CD4-positive, CD25-positive, alpha-beta regulatory T cell (primary cell): ENCODE measurements around the gene PRSS38. TPM values are rescaled to one million over a fixed set of nuclear protein-coding genes. Genes with fewer than 3 reads are reported as not detected.
"Not testable (repeated sequence)": the region's sequence is repeated elsewhere in the genome, so short reads cannot be mapped to it uniquely, and the experiment has no call there.

Experiments
- ATAC-seq, 2 donors: fragments of 150-1000 bp; cut with Tn5 transposase; one replicate each; pipeline ENCODE4 v1.10.0; 2021; ENCODE audit warnings: low read depth in 2 of 2, moderate number of reproducible peaks in 2 of 2, moderate library complexity in 1 of 2
- DNase-seq, 3 donors: peaks; one replicate each; pipeline versions ENCODE4 v3.0.0 to v3.0.0-alpha.2; 2012 to 2022; ENCODE audit warnings: mixed read lengths in 1 of 3
- H3K27ac ChIP-seq: one replicate; pipeline ENCODE4 v1.7.0; 2013; ENCODE audit warnings: mild to moderate bottlenecking, low read length; ENCODE audit not compliant: insufficient read depth, poor library complexity, severe bottlenecking
- H3K27me3 ChIP-seq: one replicate; pipeline ENCODE4 v1.7.0; 2013; ENCODE audit warnings: low read length; ENCODE audit not compliant: control insufficient read depth, insufficient read depth
- H3K36me3 ChIP-seq: one replicate; pipeline ENCODE4 v1.7.0; 2013; ENCODE audit warnings: mild to moderate bottlenecking, low read length, moderate library complexity; ENCODE audit not compliant: control insufficient read depth, insufficient read depth
- H3K4me1 ChIP-seq: 2 replicates; pipeline ENCODE4 v1.7.0; 2013; ENCODE audit warnings: mild to moderate bottlenecking, low read length; ENCODE audit not compliant: insufficient read depth, control insufficient read depth, poor library complexity, severe bottlenecking
- H3K4me3 ChIP-seq: one replicate; pipeline ENCODE4 v1.7.0; 2013; ENCODE audit warnings: low read depth, mild to moderate bottlenecking, low read length, moderate library complexity
- H3K9me3 ChIP-seq, 2 experiments: 1 replicate in 1 of 2; 2 replicates in 1 of 2; pipeline ENCODE4 v1.7.0; 2013; ENCODE audit warnings: low read length in 2 of 2, mild to moderate bottlenecking in 1 of 2, moderate library complexity in 1 of 2; ENCODE audit not compliant: control insufficient read depth in 2 of 2
- H3K27ac Mint-ChIP-seq, 3 donors: one replicate each; pipeline ENCODE4 v1.8.0; 2020 to 2022; ENCODE audit warnings: mild to moderate bottlenecking in 3 of 3, mixed read lengths in 3 of 3, moderate library complexity in 2 of 3
- H3K27me3 Mint-ChIP-seq: one replicate; pipeline ENCODE4 v1.8.0; 2022; ENCODE audit warnings: mild to moderate bottlenecking, mixed read lengths
- H3K36me3 Mint-ChIP-seq: one replicate; pipeline ENCODE4 v1.8.0; 2020; ENCODE audit warnings: mixed read lengths
- H3K4me1 Mint-ChIP-seq, 4 donors: one replicate each; pipeline ENCODE4 v1.8.0; 2020 to 2022; ENCODE audit warnings: mixed read lengths in 4 of 4, mild to moderate bottlenecking in 1 of 4
- H3K4me3 Mint-ChIP-seq, 4 donors: one replicate each; pipeline ENCODE4 v1.8.0; 2020 to 2022; ENCODE audit warnings: mild to moderate bottlenecking in 4 of 4, mixed read lengths in 4 of 4, moderate library complexity in 3 of 4
- H3K9me3 Mint-ChIP-seq, 7 donors: one replicate each; pipeline ENCODE4 v1.8.0; 2020 to 2022; ENCODE audit warnings: mixed read lengths in 7 of 7, mild to moderate bottlenecking in 3 of 7, moderate library complexity in 2 of 7
- polyA plus RNA-seq, 4 donors: library from polyadenylated mRNA; unstranded; fragments of 300-500 nt; fragmentation: Illumina TruSeq; gene quantifications; one replicate each; pipeline ENCODE4 v1.2.3, GENCODE V29; 2021
- total RNA-seq: library from RNA; stranded (reverse); gene quantifications from one replicate; pipeline ENCODE4 v1.2.3, GENCODE V29; 2022

PRSS38 gene
- total and polyA plus RNA-seq, 5 donors from 2014 or later: not detected

DNA sequence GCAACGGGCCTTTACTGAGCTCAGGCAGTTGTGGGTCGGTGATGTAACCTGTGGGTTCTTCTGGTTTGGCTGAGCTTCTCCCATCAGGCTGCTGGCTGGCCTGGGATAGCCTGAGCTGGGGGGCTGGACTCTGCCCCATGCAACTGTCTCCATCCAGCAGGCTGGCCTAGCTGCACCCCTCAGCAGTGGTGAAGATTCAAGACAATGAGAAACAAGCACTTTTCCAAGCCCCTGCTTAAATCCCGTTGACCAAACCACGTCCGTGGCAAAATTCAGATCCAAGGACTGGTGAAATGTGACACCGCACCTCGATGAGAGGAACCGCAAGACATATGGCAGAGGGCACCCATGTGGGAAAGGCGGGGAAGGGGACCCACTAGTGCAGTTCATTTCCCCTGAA is 25.6 kb downstream of the PRSS38 start:
- Histone ChIP-seq H3K36me3 (no peaks in the 10 kb centered on the region), H3K4me3 (no peak overlapping the region), H3K27me3 (no peaks in the 10 kb centered on the region), H3K4me1 (no peaks in the 10 kb centered on the region), H3K27ac (no peak overlapping the region), H3K9me3 (peaks cover 0 to 6% of the 10 kb centered on the region in 2 experiments)
- peaks cover 0 to 6% (median 1%) of the 10 kb centered on the region in 4 donors for H3K4me1 Mint-ChIP-seq
- DNase-seq (no peak), ATAC-seq (no peak)
- H3K4me3 Mint-ChIP-seq: no peak overlapping the region
- no peaks in the 10 kb centered on the region for H3K27me3 Mint-ChIP-seq
- no peaks in the 10 kb centered on the region for H3K36me3 Mint-ChIP-seq
- H3K9me3 Mint-ChIP-seq: peaks cover 0 to 2% (median 0%) of the 10 kb centered on the region in 7 donors
- peak overlapping the region in 1 of 3 donors; percentile 10 for H3K27ac Mint-ChIP-seq

DNA sequence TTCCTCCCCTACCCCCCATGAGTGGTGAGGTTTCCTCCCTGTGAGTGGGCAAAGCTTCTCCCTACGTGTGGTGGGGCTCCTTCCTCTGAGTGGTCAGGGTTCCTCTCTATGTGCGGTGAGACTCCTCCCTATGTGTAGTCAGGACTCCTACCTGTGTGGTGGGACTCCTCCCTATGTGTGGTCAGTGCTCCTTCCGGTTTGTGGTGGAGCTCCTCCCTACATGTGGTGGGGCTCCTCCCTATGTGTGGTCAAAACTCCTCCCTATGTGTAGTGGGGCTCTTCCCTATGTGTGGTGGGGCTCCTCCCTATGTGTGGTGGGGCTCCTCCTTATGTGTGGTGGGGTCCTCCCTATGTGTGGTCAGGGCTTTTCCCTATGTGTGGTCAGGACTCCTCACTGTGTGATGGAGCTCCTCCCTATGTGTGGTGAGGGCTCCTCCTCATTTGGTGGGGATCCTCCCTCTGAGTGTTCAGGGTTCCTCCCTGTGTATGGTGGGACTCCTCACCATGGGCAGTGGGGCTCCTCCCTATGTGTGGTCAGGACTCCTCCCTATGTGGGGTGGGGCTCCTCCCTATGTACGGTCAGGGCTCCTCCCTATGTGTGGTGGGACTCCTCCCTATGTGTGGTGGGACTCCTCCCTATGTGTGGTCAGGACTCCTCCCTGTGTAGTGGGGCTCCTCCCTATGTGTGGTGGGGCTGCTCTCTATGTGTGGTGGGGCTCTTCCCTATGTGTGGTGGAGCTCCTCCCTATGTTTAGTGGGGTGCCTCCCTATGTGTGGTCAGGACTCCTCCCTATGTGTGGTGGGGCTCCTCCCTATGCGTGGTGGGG is 29.1 kb downstream of the PRSS38 start:
- peak overlapping the region; percentile 28 for H3K27ac ChIP-seq
- H3K27me3 Mint-ChIP-seq: peaks cover 14% of the 10 kb centered on the region
- peaks cover 3 to 12% of the 10 kb centered on the region in 2 experiments for H3K9me3 ChIP-seq
- peak overlapping the region in 1 of 4 donors; percentile 13 for H3K4me3 Mint-ChIP-seq
- peaks cover 0 to 7% (median 2%) of the 10 kb centered on the region in 7 donors for H3K9me3 Mint-ChIP-seq
- no peaks in the 10 kb centered on the region for H3K36me3 Mint-ChIP-seq
- H3K4me1 ChIP-seq: no peaks in the 10 kb centered on the region
- H3K4me1 Mint-ChIP-seq: peaks cover 0 to 6% (median 5%) of the 10 kb centered on the region in 4 donors
- H3K27ac Mint-ChIP-seq: peak overlapping the region in 2 of 3 donors; percentile 38 to 69
- no peak overlapping the region for H3K4me3 ChIP-seq
- ATAC-seq: no peak
- H3K36me3 ChIP-seq: no peaks in the 10 kb centered on the region
- H3K27me3 ChIP-seq: no peaks in the 10 kb centered on the region
- no peak for DNase-seq

DNA sequence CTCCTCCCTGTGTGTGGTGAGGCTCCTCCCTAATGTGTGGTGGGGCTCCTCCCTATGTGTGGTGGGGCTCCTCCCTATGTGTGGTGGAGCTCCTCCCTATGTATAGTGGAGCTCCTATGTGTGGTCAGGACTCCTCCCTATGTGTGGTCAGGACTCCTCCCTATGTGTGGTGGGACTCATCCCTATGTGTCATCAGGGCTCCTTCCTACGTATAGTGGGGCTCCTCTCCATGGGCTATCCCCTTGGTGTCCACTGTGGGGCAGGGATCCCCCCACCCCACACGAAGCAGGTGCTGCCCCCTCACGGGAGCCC is 29.6 kb downstream of the PRSS38 start:
- no peak for ATAC-seq
- Mint-ChIP-seq H3K36me3 (no peaks in the 10 kb centered on the region), H3K27ac (peak overlapping the region in 1 of 3 donors; percentile 69), H3K27me3 (peaks cover 18% of the 10 kb centered on the region), H3K4me3 (peak overlapping the region in 1 of 4 donors; percentile 13), H3K9me3 (peaks cover 0 to 7% (median 2%) of the 10 kb centered on the region in 7 donors), H3K4me1 (peaks cover 3 to 7% (median 5%) of the 10 kb centered on the region in 4 donors)
- Histone ChIP-seq H3K4me3 (no peak overlapping the region), H3K4me1 (no peaks in the 10 kb centered on the region), H3K9me3 (peaks cover 3 to 12% of the 10 kb centered on the region in 2 experiments), H3K27me3 (no peaks in the 10 kb centered on the region), H3K36me3 (no peaks in the 10 kb centered on the region), H3K27ac (no peak overlapping the region)
- DNase-seq: no peak

DNA sequence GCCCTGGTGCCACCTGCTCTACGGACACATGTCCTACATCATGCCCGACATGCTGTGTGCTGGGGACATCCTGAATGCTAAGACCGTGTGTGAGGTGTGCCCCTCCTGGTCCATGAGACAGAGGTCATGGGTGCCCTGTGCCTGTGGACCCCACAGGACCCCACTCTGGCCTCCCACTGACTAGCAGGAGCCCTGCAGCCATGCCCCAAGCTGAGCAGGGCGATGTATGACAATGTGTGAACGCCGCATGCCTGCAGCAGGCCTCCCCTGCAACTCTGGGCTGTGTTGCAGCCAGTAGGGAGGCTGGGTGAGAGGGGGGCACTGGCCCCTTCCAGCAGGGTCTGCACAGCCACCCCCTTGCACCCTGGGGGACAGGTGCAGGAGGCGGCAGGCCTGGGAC is 30.0 kb downstream of the PRSS38 start:
- ATAC-seq (no peak), DNase-seq (no peak)
- H3K36me3 ChIP-seq: no peaks in the 10 kb centered on the region
- H3K4me1 Mint-ChIP-seq: peaks cover 3 to 7% (median 5%) of the 10 kb centered on the region in 4 donors
- H3K27ac ChIP-seq: no peak overlapping the region
- no peaks in the 10 kb centered on the region for H3K36me3 Mint-ChIP-seq
- H3K4me3 Mint-ChIP-seq: no peak overlapping the region
- peaks cover 3 to 12% of the 10 kb centered on the region in 2 experiments for H3K9me3 ChIP-seq
- H3K9me3 Mint-ChIP-seq: peaks cover 0 to 7% (median 2%) of the 10 kb centered on the region in 7 donors
- H3K27me3 ChIP-seq: no peaks in the 10 kb centered on the region
- H3K4me3 ChIP-seq: no peak overlapping the region
- no peaks in the 10 kb centered on the region for H3K4me1 ChIP-seq
- H3K27me3 Mint-ChIP-seq: peaks cover 22% of the 10 kb centered on the region
- H3K27ac Mint-ChIP-seq: peak overlapping the region in 1 of 3 donors; percentile 69

DNA sequence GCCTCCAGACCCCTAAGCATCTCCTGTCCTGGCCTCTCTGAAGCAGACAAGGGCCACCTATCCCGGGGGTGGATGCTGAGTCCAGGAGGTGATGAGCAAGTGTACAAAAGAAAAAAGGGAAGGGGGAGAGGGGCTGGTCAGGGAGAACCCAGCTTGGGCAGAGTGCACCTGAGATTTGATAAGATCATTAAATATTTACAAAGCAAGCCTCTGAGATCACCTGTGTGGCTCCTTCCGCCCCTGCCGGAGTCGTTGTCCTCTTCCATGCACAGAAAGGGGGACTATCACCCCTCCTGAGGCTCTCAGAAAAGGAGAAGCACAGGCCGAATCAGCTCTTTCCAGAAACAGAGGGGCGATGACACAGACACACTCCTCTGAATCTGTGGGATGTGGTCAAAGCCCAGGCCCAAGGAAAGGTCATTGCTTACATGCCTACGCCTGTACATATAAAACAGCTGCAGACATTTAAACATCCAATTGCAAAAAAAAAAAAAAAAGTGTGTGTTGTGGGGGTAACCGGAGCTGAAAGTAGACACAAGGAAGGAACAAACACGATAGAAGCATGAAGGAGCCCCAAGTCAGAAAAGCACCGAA is 30.9 kb downstream of the PRSS38 start:
- no peaks in the 10 kb centered on the region for H3K36me3 Mint-ChIP-seq
- ATAC-seq: no peak
- peaks cover 25% of the 10 kb centered on the region for H3K27me3 Mint-ChIP-seq
- no peak overlapping the region for H3K27ac ChIP-seq
- peaks cover 3 to 12% of the 10 kb centered on the region in 2 experiments for H3K9me3 ChIP-seq
- no peaks in the 10 kb centered on the region for H3K36me3 ChIP-seq
- peaks cover 0 to 7% (median 2%) of the 10 kb centered on the region in 7 donors for H3K9me3 Mint-ChIP-seq
- H3K4me3 Mint-ChIP-seq: no peak overlapping the region
- no peaks in the 10 kb centered on the region for H3K4me1 ChIP-seq
- no peak for DNase-seq
- H3K27ac Mint-ChIP-seq: peak overlapping the region in 1 of 3 donors; percentile 73
- H3K4me1 Mint-ChIP-seq: peaks cover 3 to 7% (median 5%) of the 10 kb centered on the region in 4 donors
- H3K27me3 ChIP-seq: no peaks in the 10 kb centered on the region
- H3K4me3 ChIP-seq: no peak overlapping the region

DNA sequence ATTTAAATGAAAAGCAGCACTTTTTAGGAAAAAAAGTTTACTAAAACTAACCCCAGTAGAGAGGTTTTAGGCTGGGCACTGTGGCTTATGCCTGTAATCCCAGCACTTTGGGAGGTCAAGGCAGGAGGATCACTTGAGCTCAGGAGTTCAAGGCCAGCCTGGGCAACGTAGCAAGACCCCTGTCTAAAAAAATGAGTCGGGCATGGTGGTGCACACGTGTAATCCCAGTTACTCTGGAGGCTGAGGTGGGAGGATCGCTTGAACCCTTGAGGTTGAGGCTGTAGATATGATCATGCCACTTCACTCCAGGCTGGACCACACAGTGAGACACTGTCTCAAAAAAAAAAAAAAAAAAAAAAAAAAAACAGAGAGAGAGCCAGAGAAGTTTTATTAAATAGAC is 31.6 kb downstream of the PRSS38 start:
- not testable (repeated sequence) for H3K4me1 Mint-ChIP-seq, H3K4me3 ChIP-seq, H3K27ac Mint-ChIP-seq, H3K36me3 Mint-ChIP-seq, H3K4me1 ChIP-seq, DNase-seq, H3K27me3 ChIP-seq, H3K9me3 Mint-ChIP-seq, H3K36me3 ChIP-seq, ATAC-seq, H3K4me3 Mint-ChIP-seq, H3K27ac ChIP-seq
- peaks cover 25% of the 10 kb centered on the region for H3K27me3 Mint-ChIP-seq
- H3K9me3 ChIP-seq: peaks cover 3 to 12% of the 10 kb centered on the region in 2 experiments

DNA sequence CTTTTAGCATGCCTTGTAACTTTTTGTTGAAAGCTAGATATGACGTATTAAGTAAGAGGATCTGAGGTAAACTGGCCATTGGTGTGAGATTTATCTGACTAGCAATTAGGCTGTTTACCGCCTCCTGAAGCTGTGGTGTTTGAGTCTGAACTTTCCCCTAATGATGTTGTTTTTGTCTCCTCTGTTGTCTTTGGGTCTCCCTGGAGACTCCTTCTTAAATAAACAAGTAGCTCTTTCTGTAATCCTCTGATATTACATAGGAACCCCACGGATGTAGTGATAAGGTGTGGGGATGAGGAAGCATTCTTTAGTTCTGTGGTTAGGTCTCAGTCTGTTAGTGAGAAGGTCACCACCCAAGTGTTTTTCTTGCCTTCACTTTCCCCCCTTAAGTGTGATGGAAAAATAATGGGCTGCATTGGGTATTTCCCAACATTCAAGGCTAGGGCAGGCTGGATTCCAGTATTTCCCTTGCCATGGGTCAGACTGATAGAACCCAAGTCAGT is 33.0 kb downstream of the PRSS38 start:
- no peak overlapping the region for H3K27ac Mint-ChIP-seq
- no peaks in the 10 kb centered on the region for H3K36me3 ChIP-seq
- H3K27me3 Mint-ChIP-seq: peaks cover 30% of the 10 kb centered on the region
- H3K27ac ChIP-seq: no peak overlapping the region
- H3K4me1 Mint-ChIP-seq: peaks cover 2 to 7% (median 4%) of the 10 kb centered on the region in 4 donors
- DNase-seq: no peak
- no peak overlapping the region for H3K4me3 Mint-ChIP-seq
- peaks cover under 1% of the 10 kb centered on the region for H3K27me3 ChIP-seq
- no peaks in the 10 kb centered on the region for H3K36me3 Mint-ChIP-seq
- H3K4me1 ChIP-seq: no peaks in the 10 kb centered on the region
- ATAC-seq: no peak
- H3K9me3 ChIP-seq: peaks cover 3 to 12% of the 10 kb centered on the region in 2 experiments
- no peak overlapping the region for H3K4me3 ChIP-seq
- H3K9me3 Mint-ChIP-seq: peaks cover 0 to 7% (median 2%) of the 10 kb centered on the region in 7 donors
